Ascending aorta (tissue), 2 donors: Measurements from ENCODE around the gene CD302. TPM values are rescaled to one million over a fixed set of nuclear protein-coding genes. Genes with fewer than 3 reads are reported as not detected.

Source experiments
- DNase-seq, 2 donors: peaks; one replicate each; pipeline ENCODE4 v3.0.0-alpha.2; 2019; ENCODE audit warnings: low spot score in 2 of 2
- H3K27ac ChIP-seq, 2 donors: fragments of 200-600 bp; sonication (generic); one replicate each; pipeline ENCODE4 v1.5.1; 2016 to 2017; ENCODE audit warnings: mild to moderate bottlenecking in 1 of 2
- H3K27me3 ChIP-seq: fragments of 200-600 bp; sonication (generic); one replicate; pipeline ENCODE4 v1.5.1; 2017
- H3K36me3 ChIP-seq, 2 donors: fragments of 200-600 bp; sonication (generic); one replicate each; pipeline ENCODE4 v1.5.1; 2016
- H3K4me1 ChIP-seq, 2 donors: fragments of 200-600 bp; sonication (generic); one replicate each; pipeline ENCODE4 v1.5.1; 2016 to 2017; ENCODE audit warnings: mild to moderate bottlenecking in 1 of 2
- H3K4me3 ChIP-seq, 2 donors: fragments of 200-600 bp; sonication (generic); one replicate each; pipeline ENCODE4 v1.5.1; 2016 to 2017; ENCODE audit warnings: mild to moderate bottlenecking in 1 of 2
- H3K9me3 ChIP-seq, 2 donors: fragments of 200-600 bp; sonication (generic); one replicate each; pipeline ENCODE4 v1.5.1; 2016
- CTCF ChIP-seq, 3 experiments: fragments of 200-600 bp in 2 of 3; fragments of 450-650 bp in 1 of 3; sonication (generic) in 2 of 3; IDR thresholded peaks; one replicate each; pipeline ENCODE4 v1.5.1; 2016 to 2019; ENCODE audit warnings: antibody characterized with exemption in 3 of 3, mild to moderate bottlenecking in 1 of 3, moderate library complexity in 1 of 3
- intact Hi-C: fragments of 100-400 bp; cut with DNase I; formaldehyde crosslinking; loops from one replicate; pipeline ENCODE4 v1.15.1; 2023
- total RNA-seq: library from RNA; depleted of rRNA; stranded (reverse); fragments of >200 nt; gene quantifications from one replicate; pipeline ENCODE4 v1.1.0, GENCODE V29; 2016

Gene CD302
- total RNA-seq, 1 donor from 2014 or later: 30.9 TPM

DNA sequence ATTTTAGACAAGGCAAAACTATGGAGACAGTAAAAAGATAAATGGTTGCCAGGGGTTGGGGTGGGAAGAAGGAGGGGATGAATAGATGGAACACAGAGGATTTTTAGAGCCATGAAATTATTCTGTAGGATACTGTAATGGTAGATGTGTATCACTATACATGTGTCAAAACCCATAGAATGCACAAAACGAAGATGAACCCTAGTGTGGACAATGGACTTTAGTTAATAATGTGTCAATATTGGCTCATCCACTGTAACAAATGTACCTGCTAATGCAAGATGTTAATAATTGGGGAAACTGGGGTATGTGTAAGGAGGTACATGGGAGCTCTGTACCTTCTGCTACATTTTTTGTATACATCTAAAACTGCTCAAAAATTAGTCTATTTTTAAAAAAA, 1.8 kb upstream of the CD302 start:
- Histone ChIP-seq H3K4me1 (peaks cover 0 to 9% of the 10 kb centered on the region in 2 donors), H3K36me3 (no peaks in the 10 kb centered on the region), H3K27me3 (no peaks in the 10 kb centered on the region), H3K27ac (no peak overlapping the region), H3K9me3 (no peaks in the 10 kb centered on the region), H3K4me3 (no peak overlapping the region)
- no peak for TF ChIP-seq CTCF (IDR thresholded peaks at IDR 0.05)
- intact Hi-C loops: loop anchor here (5.0 to 10.0 kb wide), 3 partner anchors 88 to 185 kb away; partner anchors contain the start of genes BAZ2B and MARCHF7
- no peak for DNase-seq

- peak overlapping the region; percentile 75 to 98 for H3K4me3 ChIP-seq
- no peak for TF ChIP-seq CTCF (IDR thresholded peaks at IDR 0.05)
- intact Hi-C loops: loop anchor here (5.0 to 10.0 kb wide), 3 partner anchors 86 to 184 kb away; partner anchors contain the start of genes BAZ2B and MARCHF7
- H3K9me3 ChIP-seq: no peaks in the 10 kb centered on the region
- no peak for DNase-seq
- peaks cover 0 to 11% of the 10 kb centered on the region in 2 donors for H3K4me1 ChIP-seq
- H3K36me3 ChIP-seq: no peaks in the 10 kb centered on the region
- no peaks in the 10 kb centered on the region for H3K27me3 ChIP-seq
- H3K27ac ChIP-seq: peak overlapping the region; percentile 87 to 88
Measured at GRCh38 chr2:159798376-159798725, 343 bp upstream of the CD302 start.

GRCh38 chr2:159797225-159797542, 824 bp downstream of the CD302 start:
- DNase-seq: no peak
- Histone ChIP-seq H3K27ac (peak overlapping the region; percentile 87 to 88), H3K36me3 (no peaks in the 10 kb centered on the region), H3K4me3 (peak overlapping the region; percentile 75 to 98), H3K27me3 (no peaks in the 10 kb centered on the region), H3K4me1 (peaks cover 0 to 14% of the 10 kb centered on the region in 2 donors), H3K9me3 (no peaks in the 10 kb centered on the region)
- TF ChIP-seq CTCF (IDR thresholded peaks at IDR 0.05): no peak
- intact Hi-C loops: loop anchor here (5.0 to 10.0 kb wide), 3 partner anchors 85 to 182 kb away; partner anchors contain the start of genes BAZ2B and MARCHF7

DNA sequence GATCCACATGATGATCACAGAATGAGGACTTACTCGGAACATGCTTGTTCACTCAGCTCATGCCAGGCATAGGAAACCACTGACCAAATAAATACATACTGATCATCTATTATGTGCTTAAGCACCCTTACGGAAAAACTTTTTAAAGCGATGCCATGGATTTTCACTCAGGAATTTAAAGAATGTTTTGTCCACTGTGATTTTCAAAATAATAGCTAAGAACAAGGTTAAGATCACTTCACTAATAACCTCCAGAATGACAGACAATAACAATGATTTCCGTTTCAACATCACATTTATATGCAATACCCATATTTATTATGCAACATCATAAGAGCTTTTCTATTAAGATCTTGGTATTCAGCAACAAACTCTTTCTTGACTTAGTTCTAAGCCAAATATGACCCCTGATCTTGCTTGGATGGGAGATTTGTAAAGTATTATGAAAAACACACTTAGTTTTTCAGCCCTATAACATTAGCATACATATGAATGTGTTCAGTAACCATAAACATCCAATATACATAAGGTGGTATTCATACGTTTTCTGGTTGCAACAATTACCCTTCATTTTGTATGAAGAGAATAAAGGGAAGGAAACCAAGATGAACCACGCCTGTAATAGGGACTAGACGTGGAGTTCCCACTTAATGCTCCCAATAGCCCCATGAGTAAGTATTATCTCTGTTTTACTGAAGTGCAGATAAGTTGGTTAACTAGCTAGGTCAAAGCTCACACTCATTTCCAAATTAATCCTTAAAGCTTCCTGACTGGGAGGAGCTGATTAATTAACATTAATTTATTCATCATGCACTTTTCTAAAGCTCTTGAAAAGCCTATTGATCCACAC, 1.9 kb downstream of the CD302 start:
- DNase-seq: no peak
- H3K27ac ChIP-seq: peak overlapping the region in 1 of 2 donors; percentile 88
- H3K9me3 ChIP-seq: no peaks in the 10 kb centered on the region
- no peak for TF ChIP-seq CTCF (IDR thresholded peaks at IDR 0.05)
- H3K36me3 ChIP-seq: no peaks in the 10 kb centered on the region
- H3K4me3 ChIP-seq: peak overlapping the region; percentile 75 to 98
- intact Hi-C loops: loop anchor here (5.0 to 10.0 kb wide), 3 partner anchors 84 to 181 kb away; partner anchors contain the start of genes BAZ2B and MARCHF7
- H3K27me3 ChIP-seq: no peaks in the 10 kb centered on the region
- peaks cover 0 to 14% of the 10 kb centered on the region in 2 donors for H3K4me1 ChIP-seq

DNA sequence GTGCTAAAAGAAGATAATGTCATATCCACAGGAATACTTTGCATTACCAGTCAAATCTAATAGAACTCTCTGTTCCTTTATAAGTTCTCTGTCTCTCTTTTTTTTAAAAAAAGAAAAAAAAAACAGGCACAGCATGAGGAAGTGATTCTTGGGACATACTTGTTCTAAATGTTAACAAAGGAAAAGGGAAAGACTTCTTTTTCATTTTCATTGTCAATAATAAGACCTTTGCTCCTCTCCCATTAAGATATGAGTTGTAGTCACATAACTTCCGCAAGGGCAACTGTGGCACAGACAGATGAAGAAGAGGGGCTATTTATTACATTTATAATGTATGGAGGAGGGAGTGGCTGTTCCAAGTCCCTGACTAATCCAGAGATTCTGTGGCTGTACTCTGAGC, 4.7 kb downstream of the CD302 start:
- intact Hi-C loops: loop anchor here (10.0 kb wide), 2 partner anchors 171 to 179 kb away; partner anchors contain the start of gene BAZ2B
- H3K4me3 ChIP-seq: no peak overlapping the region
- H3K4me1 ChIP-seq: peaks cover 0 to 14% of the 10 kb centered on the region in 2 donors
- no peaks in the 10 kb centered on the region for H3K36me3 ChIP-seq
- no peaks in the 10 kb centered on the region for H3K27me3 ChIP-seq
- H3K9me3 ChIP-seq: no peaks in the 10 kb centered on the region
- no peak overlapping the region for H3K27ac ChIP-seq
- TF ChIP-seq CTCF (IDR thresholded peaks at IDR 0.05): no peak
- DNase-seq: no peak
